Measurements from ENCODE around the gene MEIS2.

MEIS2 gene

DNA sequence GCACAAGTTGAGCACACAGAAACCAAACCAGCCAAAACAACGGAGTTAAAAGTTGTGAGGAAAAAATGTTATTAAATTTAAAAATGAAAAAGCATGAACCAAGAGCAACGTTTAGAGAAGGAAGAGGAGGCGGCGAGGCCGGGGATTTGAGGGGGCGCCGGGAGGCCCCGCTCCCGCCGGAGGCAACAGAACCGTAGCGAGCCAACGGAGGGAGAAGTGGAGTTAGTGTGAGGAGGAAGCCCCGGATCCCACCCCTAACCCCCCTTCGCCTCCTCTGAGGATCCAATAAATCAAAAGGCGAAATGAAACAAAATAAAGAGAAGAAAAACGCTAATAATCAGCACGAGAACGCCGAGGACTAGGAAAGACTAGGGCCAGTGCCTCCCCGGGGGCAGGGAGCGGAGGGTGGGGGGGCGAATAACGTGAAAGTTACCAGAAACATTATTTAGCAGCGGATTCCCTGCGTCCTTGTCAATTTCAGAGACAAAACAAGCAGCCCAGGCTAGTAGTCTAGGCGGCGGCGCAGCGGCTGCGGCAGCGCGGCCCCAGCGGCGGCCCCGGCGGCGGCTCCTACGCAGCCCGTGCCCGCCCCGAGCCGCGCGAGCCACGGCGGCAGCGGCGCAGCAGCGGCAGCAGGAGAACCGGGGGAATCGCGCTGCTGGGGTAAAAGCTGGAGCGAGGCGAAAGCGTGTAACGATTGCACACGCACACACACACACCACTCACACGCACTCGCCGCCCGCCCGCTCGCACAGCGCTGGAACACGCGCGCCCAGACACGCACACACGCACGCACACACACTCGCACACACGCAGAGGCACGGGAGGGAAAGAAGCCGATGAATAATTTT lies 1.7 kb downstream of the MEIS2 start:
- DNase-seq (ENCODE audit: low spot score), result peak; percentile 71

DNA sequence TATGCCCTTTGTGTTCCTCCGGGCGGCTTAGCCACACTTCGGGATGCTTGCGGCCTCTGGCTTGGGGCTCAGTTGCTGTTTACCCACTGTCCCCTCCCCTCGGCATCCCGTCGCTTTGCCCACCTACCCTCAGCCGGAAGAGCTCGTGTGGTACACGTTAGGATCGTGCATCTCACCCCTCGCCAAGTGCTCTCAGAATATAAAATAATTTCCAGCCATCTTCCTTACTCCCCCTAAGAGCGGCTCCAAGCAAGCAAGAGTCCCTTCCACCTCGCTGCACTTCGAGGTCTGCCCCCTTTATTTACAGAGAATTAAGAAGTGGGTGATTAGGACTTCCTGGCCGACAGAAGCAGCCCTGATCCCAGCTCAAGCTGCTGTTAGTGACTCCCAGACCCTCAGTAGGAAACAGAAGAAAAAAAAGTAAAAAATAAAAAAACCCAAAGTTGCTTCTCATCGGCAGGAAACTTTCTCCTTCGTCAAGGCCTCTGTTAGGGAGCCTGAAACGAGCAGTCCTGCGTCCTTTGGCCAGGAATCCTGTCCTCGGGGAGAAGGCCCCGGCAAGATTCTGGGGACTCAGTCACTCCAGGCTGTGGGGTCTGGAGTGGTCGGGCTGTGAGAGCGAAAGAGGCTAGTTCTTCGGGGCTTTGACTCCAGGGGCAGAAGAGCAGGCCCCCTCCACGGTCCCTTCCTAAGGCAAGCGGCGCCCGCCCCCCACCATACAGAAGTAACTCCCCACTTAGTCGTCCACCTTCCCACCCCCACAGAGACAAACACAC lies 3.0 kb downstream of the MEIS2 start:
- peak; percentile 29 for DNase-seq (ENCODE audit: low spot score)

DNA sequence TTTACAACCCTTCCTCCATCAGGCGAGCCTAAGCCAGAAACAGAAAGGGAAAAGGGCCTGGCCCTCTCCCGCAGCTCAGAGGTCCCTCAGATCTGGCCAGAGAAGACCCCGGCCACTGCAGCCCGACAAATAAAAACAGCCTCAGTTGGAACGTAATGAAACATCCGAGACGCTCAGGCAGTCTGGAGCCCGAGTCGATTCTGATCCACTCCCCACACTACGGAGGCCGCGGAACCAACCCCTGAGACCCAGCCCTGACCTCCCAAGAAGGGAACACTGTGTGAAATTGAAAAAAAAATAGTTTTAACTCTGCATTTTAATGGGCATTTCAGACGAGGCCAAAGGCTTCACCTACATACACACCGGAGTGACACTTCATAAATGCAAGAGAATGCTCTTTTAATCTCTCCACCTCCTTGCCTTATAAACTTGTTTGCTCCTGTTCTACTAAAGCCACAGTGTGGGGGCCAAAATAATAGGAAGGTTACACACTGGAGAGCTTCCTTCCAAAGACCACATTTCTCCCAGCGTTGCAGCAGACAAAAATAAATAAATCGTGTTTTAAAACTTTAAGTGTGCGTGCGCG lies 3.7 kb downstream of the MEIS2 start:
- DNase-seq (ENCODE audit: low spot score), result peak; percentile 29

DNA sequence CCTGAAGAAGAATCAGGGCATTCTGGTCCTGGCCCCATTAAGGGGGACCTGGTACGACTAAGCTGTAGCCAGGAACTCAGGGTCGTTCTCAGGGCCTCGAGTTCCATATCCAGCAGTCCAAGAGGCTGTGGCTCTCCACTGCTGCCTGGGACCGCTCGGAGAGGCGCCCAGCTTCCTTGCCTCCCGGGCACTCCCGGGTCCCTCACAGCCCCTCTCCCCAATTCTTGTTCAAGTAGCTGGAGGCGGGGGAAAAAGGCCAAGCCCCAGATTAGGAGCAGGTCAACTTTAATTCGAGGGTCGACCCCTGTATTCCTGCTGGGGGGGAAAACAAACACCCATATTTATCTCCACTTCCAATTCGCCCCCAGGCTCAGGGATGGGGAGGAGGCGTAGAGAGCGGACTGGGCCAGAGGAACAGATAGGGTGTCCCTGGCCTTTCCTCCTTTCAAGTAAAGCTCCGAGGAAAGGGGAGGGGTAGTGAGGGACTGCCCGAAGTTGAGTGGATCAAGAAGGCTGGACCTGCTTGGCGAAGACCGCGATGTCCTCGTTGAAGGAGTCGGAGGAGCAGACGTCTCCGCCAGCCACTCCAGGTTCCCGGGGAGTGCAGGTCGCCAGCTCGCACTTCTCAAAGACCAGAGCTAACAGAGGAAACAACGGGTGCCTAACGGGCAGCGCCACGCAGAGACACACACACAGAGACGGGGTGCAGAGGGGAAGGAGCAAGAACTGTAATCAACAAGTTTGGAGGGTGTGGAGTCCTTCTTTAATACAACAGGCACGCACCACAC lies 4.4 kb downstream of the MEIS2 start:
- peak; percentile 26 for DNase-seq (ENCODE audit: low spot score)

DNA sequence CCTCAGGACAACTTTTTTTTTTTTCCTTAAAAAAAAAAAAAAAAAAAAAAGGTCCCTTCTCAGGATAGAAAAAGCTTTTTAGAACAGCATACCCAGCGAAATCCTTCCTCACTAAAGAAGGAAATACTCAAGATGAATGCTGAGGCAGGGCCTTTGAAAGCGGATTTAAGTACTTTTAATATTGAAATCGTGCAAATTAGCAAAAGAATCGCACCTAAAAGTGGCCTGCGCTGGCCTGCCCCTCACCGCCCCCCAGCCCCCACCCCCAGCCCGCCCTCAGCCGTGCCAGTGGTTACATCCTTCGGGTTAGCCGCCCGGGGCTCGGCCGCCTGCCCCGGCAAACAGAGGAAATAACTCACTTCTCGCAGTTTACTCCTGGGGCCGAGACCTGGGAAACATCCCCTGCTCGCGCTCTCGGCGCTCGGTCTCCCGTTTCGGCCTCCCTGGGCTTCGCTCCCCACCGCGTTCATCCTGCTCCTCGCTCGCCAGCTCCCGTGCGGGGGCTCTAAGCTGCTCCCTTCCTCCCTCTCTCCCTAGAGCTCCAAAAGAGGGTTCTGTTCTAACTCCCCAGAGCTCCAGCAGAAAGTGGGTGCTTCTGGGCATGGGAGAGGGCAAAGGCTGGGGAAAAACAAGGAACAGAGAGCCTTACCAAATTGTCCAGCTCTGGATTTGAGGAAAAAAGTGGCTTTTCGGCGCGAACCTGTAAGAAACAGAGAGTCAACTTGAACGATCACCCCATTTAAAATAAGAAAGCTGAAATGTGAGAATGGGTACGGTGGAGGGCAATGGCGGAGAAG lies 5.2 kb downstream of the MEIS2 start:
- no peak for DNase-seq (ENCODE audit: low spot score)

DNA sequence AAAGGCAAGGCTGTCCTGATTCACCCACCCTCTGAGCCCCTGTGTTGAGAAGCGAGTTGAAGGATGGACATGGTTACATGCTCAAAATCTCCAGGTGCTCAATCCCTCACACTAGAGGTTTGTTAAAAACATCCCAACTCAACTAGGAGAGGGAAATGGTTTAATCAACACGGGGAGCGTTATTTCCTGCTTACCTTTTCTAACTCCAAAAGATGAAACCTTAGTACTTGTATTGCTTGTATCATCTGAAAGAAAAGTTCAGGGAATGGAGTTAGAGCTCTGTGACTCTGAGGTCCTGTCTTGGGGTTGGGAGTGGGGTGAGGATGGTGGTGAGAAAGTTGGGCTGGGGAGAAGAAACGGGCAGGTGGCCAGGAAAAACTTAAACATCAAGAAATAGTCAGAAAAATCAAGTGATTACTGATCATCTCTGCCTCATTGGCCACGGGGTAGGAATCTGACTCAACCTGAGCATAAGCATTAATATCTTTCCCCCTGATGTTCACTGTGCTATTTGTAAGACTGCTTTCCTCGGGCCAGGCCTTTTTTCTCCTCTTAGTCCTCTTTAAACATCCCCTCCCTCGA lies 5.9 kb downstream of the MEIS2 start:
- no peak for DNase-seq (ENCODE audit: low spot score)

DNA sequence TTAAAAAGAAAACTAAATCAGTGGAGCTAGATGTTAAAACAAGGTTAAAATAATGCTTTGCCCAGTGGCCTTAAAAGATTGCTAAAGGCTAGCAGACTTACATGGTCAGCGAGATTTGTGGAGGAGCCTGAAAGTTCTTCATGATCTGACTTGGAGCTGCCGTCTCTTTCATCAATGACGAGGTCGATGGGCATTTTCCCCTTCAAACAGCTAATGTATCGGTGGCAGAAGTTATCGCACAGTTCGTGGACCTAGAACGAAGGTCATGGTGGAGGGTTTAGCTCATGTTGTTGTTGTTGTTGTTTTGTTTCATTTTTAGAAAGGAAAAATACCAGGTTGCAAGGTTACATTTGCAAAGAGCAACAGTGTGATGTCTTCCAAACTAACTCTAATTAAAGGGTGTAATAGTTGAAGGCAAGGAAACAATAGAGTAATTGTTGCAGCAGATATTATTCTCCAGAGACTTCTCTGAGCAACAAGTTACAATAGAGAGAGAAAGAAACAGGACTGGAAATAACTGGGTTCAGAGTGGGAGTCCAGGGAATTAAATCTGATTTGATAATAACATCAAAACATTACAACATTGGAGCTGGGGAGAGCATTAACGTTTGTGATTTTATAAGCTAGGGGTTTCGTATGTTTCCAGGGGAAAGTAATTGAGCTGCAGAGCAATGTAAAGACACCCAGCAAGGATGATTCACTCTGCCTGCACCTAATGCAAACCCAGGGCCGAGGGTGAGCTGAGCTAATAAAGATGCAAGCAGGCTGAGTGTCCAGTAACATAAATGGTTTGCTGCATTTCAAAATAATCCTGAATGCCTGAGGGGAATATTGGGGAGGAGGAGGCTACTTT lies 6.6 kb downstream of the MEIS2 start:
- DNase-seq (ENCODE audit: low spot score), result no peak

DNA sequence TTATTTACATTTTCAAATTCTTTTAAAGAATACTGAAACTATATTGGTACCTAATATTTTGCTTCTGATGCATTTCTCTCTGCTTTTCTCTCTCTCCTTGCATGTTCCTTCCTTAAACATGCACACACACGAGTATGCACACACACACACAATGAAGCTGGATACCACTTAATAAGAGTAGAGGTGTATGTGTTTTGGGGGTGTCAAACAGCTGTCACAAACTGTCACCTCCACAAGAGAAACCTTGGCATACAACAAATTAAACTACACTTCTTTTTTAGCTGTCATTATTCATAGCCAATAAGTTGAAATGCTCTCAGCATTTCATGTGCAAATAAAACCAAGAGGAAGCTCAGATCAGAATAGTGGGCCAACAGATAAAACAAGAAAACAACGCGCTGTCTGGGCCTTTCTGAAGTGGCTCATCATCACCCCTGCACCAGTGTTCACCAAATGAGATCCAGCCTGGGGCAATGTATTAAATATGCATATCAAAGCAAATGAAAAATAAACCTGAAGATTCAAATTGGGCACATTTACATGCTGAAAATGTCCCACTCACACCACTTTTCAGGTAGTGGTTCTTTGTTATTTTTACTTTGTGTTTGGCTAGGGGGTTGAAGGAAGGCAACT lies 9.7 kb downstream of the MEIS2 start:
- DNase-seq (ENCODE audit: low spot score), result no peak

DNA sequence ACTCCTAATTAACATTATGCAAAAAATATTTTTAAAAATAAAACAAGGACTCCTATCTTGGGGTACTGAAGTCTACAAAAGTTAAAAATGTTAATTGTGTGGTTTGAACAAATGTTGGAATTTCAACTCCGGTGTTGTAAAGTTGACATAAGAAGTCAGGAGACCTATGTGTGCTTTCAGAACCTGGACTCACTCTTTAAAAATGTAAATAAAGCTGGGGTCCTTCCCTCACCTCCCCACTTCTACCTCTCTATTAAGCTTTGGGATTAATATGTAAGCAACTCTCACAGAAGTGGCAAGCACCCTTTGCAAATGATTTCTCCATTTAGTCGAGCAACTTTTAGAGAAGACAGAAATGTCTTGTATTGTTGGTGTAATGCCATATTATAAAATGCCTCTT lies 11.9 kb downstream of the MEIS2 start:
- DNase-seq (ENCODE audit: low spot score), result no peak

DNA sequence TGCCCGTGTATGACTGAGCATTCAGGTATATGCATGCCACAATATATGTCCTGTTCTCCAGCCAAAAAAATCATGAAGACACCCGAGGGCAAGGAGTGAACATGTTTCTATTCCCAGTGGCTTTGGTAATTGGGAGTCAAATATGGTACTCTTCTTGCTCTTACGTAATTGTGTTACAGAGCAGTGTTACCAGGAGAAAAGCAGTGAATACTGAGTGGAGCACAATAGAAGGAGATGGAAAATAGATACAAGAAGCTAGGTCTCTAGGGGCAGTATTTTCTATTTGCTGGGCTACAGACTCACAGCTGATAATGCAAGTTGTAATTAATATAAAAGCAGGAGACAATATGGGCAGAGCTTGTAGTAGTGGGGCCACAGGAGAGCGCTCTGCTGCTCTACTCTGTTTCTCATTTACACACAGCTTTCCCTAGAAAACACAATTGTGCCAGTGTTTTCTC lies 13.2 kb downstream of the MEIS2 start:
- DNase-seq (ENCODE audit: low spot score), result no peak

DNA sequence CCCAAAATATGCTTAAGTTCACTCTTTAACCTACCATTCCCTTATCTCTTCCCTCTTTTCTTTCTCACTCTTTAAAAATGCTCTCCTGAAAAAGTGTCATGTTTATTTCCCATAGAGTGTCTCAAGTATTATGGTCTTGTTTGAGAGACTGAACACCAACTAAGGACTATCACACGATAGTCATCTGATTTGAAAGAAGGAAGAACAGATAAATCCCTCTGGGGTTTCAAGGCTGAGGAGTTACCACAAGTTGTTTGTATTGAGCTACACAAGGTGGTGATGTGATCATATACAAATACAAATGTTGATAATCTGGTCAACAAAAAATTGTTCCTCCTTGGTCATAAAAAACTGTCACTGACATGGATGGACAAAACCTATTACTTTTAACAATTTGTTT lies 13.8 kb downstream of the MEIS2 start:
- DNase-seq (ENCODE audit: low spot score), result no peak

DNA sequence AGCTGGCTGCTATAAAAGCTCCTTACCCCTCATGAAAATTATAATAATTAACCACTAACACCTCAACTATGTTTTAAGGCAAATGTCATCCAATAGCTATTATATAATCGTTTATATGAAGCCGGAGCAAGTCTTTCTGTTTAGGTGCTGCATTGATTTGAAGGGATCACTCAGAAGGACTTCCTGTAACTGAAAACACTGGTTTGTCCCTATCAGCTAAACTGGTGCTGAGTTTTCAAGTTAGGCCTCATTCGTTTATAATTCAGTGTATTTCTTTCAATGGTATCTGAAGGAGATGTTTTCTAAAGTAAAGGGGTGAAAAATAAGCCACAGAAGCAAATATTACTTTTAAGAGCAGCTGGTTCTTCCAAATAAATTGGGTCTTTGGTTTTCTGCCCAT lies 14.2 kb downstream of the MEIS2 start:
- DNase-seq (ENCODE audit: low spot score), result no peak

DNA sequence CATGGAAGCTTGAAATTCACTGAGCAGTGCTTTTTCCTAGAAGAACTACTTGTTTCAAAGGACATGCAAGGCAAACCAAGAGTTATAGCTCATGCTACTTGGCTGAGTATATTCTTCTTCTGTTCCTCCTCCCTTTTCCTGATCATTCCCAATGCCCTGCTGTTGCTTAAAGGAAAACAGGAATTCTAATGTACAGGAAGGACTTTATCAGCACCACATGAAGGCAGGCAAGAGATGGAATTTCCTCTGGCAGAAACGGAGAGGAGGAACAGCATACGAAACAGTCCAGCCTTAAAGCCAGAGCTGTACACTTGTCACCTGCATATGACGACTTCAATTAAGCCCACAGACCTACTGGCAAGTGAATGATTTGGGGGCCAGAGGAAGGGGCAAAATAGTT lies 15.7 kb downstream of the MEIS2 start:
- no peak for DNase-seq (ENCODE audit: low spot score)

DNA sequence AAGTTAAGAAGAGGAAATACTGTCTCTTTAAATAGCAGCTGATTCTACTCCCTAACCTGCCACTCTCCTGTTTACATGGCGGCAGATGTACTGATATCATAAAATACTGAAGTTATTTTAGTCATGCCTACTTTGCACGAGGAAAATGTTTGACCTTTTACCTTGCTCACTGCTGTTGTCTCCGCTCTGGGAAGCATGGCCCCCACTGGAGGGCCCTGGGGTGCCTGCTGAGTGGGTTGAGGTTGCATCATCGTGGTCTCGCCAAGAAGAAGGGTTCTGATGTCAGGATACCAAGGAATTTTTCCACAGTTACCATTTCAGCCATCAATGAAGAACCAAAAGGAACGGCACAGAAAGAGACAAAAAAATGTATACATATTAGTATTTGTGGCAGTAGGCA lies 16.7 kb downstream of the MEIS2 start:
- no peak for DNase-seq (ENCODE audit: low spot score)

DNA sequence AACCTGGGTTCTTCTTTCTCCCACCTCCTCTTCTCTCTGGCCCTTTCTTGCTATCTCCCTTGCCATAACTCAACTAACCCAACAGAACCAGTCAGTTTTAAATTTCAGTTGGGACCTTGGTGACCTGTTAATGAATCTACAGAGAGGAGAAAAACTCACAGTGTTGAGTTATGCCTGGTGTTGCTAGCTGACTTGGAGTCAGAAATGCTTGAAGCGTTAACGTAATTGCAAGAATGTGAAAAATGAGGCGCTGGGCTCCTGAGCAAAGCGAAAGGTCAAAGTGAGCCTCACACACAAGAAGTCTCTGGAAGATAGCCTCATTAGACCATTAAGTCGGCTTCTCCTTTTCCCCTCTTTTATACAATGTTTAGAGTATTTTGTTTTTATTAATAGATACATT lies 18.4 kb downstream of the MEIS2 start:
- DNase-seq (ENCODE audit: low spot score), result no peak

DNA sequence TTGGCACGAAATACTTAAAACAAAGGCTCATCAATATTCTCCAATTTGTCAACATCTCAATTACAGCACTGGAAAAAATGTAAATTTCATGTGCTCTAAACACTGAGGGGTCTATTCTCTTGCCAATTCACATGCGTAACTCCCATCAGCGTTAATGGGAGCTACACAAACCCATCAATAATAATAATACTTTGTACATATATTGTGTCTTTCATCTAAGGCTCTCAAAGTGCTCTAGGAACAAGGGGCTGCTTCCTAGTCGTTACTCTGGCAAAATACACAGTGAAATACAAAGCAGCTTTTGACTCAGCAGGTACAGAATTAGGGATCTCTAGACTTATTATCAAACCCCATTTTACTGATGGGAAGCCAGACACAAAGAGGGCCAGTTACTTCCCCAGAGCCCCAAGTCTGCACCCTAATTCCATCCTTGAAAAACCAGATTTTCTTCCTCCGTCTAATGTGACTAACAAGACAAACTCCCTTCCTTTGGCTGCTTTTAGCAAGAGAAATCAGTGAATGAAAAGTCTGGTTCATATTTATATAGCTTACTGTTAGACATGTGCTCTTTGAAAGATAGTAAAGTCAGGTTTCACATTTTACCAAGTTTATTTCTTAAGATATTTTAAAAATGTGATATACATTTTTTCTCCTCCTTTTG lies 20.0 kb downstream of the MEIS2 start:
- no peak for DNase-seq (ENCODE audit: low spot score)

DNA sequence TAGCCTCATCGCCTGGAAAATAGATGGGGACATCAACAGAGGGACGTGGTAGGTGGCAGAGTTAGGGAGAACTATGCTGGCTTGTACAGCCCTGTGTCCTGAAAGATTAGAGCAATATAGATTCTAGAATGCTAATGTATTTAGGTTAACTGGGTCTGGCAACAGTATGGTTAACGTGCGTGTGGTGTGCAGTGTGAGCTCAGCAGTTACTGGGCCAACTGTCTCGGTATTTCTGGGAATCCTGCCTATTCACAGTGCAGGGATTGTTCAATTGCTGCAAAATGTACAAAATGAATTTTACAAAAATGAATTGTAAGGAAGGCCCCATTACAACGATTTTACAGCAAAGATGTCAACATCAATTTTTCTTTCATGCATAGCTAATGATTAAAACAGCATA lies 20.6 kb downstream of the MEIS2 start:
- peak; percentile 51 for DNase-seq (ENCODE audit: low spot score)

DNA sequence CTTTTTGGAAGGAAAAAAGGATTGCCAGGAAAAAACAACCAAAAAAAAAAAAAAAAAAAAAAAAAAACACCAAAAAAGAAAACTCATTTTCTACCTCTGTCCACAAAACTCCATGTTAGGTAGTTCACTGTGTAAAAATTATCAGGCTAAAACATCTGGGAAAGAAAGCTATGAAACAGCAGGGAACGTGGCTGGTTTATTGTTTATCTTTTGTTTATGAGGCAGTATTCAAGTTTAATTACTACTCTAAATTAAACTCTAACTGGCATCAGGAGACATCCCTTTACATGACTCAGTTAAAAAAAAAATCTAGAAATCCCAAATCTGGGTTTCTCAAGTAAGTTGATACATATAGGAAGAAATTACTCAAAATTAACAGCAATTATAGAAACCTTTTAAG lies 21.8 kb downstream of the MEIS2 start:
- DNase-seq (ENCODE audit: low spot score), result no peak

Measured in GM03348 (cell line).